HepG2 (cell line): ENCODE measurements around the gene SPRYD4. TPM values are rescaled to one million over a fixed set of nuclear protein-coding genes. Genes with fewer than 3 reads are reported as not detected.

ENCODE experiments used
- EED ChIP-seq: sonication (generic); formaldehyde crosslinking; IDR thresholded peaks from 2 replicates; pipeline ENCODE4 v1.5.0; 2020; ENCODE audit warnings: mild to moderate bottlenecking, missing genetic modification reagents
- JARID2 ChIP-seq: sonication (generic); formaldehyde crosslinking; IDR thresholded peaks from 2 replicates; pipeline ENCODE4 v1.8.1; 2023; ENCODE audit warnings: missing genetic modification reagents, inconsistent platforms; ENCODE audit not compliant: insufficient replicate concordance
- NCOA1 ChIP-seq: sonication (generic); formaldehyde crosslinking; IDR thresholded peaks from 2 replicates; pipeline ENCODE4 v1.9.0; 2021; ENCODE audit warnings: missing genetic modification reagents
- NFRKB ChIP-seq: fragments of 450-650 bp; IDR thresholded peaks from 2 replicates; pipeline ENCODE4 v1.6.1; 2017
- REL ChIP-seq: sonication (generic); formaldehyde crosslinking; conservative IDR thresholded peaks from 2 replicates; pipeline ENCODE4 v1.8.0; 2022; ENCODE audit warnings: mild to moderate bottlenecking, missing genetic modification reagents, moderate library complexity
- SETDB1 ChIP-seq: sonication (generic); formaldehyde crosslinking; IDR thresholded peaks from 2 replicates; pipeline ENCODE4 v1.5.1; 2020; ENCODE audit warnings: missing genetic modification reagents, mild to moderate bottlenecking, borderline replicate concordance
- SKI ChIP-seq: fragments of 450-650 bp; IDR thresholded peaks from one replicate; pipeline ENCODE4 v1.6.1; 2018; ENCODE audit warnings: mild to moderate bottlenecking; ENCODE audit not compliant: partially characterized antibody
- TARDBP ChIP-seq: sonication (generic); formaldehyde crosslinking; IDR thresholded peaks from 2 replicates; pipeline ENCODE4 v1.8.0; 2022; ENCODE audit warnings: mild to moderate bottlenecking, missing genetic modification reagents
- TEAD2 ChIP-seq: sonication (generic); formaldehyde crosslinking; IDR thresholded peaks from 2 replicates; pipeline ENCODE4 v1.9.0; 2021; ENCODE audit warnings: missing genetic modification reagents
- TRIM22 ChIP-seq: fragments of 450-650 bp; IDR thresholded peaks from 2 replicates; pipeline ENCODE4 v1.6.1; 2017
- ZNF281 ChIP-seq: sonication (generic); formaldehyde crosslinking; IDR thresholded peaks from 2 replicates; pipeline ENCODE4 v1.4.0; 2020; ENCODE audit warnings: missing genetic modification reagents, borderline replicate concordance
- ZNF850 ChIP-seq: sonication (generic); formaldehyde crosslinking; conservative IDR thresholded peaks from 2 replicates; pipeline ENCODE4 v1.9.0; 2021; ENCODE audit warnings: mild to moderate bottlenecking, missing genetic modification reagents
- ZSCAN30 ChIP-seq: sonication (generic); formaldehyde crosslinking; IDR thresholded peaks from 2 replicates; pipeline ENCODE4 v1.5.0; 2020; ENCODE audit warnings: mild to moderate bottlenecking, missing genetic modification reagents
- polyA plus RNA-seq, 8 experiments: library from polyadenylated mRNA; depleted of rRNA in 3 of 8; stranded (reverse) in 7 of 8; unstranded in 1 of 8; fragments of >200 nt; fragmentation: Illumina TruSeq in 4 of 8; extraction: Trizol in 4 of 8; gene quantifications; 2 replicates each; pipeline versions ENCODE4 v1.2.1 to v1.2.3, GENCODE V29; 2011 to 2016; ENCODE audit warnings: low read depth in 4 of 8, missing spikeins in 1 of 8, mixed read lengths in 1 of 8; ENCODE audit not compliant: insufficient read depth in 1 of 8
- total RNA-seq, 5 experiments: library from RNA; depleted of rRNA; stranded (reverse); fragments of >200 nt; fragmentation: Illumina TruSeq; extraction: Trizol; gene quantifications; 2 replicates each; pipeline ENCODE4 v1.2.3, GENCODE V29; 2016; ENCODE audit warnings: low read depth in 1 of 5
- TF ChIP-seq, protein P1 (sequence below): sonication (generic); formaldehyde crosslinking; IDR thresholded peaks from 2 replicates; pipeline ENCODE4 v1.9.0; 2022; ENCODE audit warnings: low read depth, missing genetic modification reagents
- TF ChIP-seq, protein P2 (sequence below): sonication (generic); formaldehyde crosslinking; IDR thresholded peaks from 2 replicates; pipeline ENCODE4 v1.5.0; 2020; ENCODE audit warnings: mild to moderate bottlenecking, missing genetic modification reagents
- TF ChIP-seq, protein P3 (sequence below): IDR thresholded peaks from 2 replicates; pipeline ENCODE4 v1.4.0; 2020; ENCODE audit warnings: mild to moderate bottlenecking, missing genetic modification reagents

SPRYD4 gene
- total and polyA plus RNA-seq, 2 of the 13 experiments (the other 11 are each of a cell fraction or from before 2014, with no cell fraction given) = 3.9 to 4.5 TPM

- no peak for TF ChIP-seq ZNF281
- TF ChIP-seq SKI = peak; percentile 74
- TF ChIP-seq, protein P1, sequence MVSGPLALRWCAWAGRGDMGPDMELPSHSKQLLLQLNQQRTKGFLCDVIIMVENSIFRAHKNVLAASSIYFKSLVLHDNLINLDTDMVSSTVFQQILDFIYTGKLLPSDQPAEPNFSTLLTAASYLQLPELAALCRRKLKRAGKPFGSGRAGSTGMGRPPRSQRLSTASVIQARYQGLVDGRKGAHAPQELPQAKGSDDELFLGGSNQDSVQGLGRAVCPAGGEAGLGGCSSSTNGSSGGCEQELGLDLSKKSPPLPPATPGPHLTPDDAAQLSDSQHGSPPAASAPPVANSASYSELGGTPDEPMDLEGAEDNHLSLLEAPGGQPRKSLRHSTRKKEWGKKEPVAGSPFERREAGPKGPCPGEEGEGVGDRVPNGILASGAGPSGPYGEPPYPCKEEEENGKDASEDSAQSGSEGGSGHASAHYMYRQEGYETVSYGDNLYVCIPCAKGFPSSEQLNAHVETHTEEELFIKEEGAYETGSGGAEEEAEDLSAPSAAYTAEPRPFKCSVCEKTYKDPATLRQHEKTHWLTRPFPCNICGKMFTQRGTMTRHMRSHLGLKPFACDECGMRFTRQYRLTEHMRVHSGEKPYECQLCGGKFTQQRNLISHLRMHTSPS (CRISPR knock-in tag) = peak; percentile 46; the same call in 1 of the 2 replicates
- no peak for TF ChIP-seq TEAD2 (CRISPR knock-in tag)
- TF ChIP-seq ZSCAN30 (CRISPR knock-in tag) = no peak
- TF ChIP-seq, protein P2, sequence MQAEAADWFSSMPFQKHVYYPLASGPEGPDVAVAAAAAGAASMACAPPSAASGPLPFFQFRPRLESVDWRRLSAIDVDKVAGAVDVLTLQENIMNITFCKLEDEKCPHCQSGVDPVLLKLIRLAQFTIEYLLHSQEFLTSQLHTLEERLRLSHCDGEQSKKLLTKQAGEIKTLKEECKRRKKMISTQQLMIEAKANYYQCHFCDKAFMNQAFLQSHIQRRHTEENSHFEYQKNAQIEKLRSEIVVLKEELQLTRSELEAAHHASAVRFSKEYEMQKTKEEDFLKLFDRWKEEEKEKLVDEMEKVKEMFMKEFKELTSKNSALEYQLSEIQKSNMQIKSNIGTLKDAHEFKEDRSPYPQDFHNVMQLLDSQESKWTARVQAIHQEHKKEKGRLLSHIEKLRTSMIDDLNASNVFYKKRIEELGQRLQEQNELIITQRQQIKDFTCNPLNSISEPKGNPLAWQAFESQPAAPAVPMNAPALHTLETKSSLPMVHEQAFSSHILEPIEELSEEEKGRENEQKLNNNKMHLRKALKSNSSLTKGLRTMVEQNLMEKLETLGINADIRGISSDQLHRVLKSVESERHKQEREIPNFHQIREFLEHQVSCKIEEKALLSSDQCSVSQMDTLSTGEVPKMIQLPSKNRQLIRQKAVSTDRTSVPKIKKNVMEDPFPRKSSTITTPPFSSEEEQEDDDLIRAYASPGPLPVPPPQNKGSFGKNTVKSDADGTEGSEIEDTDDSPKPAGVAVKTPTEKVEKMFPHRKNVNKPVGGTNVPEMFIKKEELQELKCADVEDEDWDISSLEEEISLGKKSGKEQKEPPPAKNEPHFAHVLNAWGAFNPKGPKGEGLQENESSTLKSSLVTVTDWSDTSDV (CRISPR knock-in tag) = peak; percentile 39; the same call in 1 of the 2 replicates
- peak; percentile 78 for TF ChIP-seq NFRKB
- peak; percentile 33 for TF ChIP-seq JARID2 (CRISPR knock-in tag)
- TF ChIP-seq TRIM22 = no peak
- TF ChIP-seq, protein P3, sequence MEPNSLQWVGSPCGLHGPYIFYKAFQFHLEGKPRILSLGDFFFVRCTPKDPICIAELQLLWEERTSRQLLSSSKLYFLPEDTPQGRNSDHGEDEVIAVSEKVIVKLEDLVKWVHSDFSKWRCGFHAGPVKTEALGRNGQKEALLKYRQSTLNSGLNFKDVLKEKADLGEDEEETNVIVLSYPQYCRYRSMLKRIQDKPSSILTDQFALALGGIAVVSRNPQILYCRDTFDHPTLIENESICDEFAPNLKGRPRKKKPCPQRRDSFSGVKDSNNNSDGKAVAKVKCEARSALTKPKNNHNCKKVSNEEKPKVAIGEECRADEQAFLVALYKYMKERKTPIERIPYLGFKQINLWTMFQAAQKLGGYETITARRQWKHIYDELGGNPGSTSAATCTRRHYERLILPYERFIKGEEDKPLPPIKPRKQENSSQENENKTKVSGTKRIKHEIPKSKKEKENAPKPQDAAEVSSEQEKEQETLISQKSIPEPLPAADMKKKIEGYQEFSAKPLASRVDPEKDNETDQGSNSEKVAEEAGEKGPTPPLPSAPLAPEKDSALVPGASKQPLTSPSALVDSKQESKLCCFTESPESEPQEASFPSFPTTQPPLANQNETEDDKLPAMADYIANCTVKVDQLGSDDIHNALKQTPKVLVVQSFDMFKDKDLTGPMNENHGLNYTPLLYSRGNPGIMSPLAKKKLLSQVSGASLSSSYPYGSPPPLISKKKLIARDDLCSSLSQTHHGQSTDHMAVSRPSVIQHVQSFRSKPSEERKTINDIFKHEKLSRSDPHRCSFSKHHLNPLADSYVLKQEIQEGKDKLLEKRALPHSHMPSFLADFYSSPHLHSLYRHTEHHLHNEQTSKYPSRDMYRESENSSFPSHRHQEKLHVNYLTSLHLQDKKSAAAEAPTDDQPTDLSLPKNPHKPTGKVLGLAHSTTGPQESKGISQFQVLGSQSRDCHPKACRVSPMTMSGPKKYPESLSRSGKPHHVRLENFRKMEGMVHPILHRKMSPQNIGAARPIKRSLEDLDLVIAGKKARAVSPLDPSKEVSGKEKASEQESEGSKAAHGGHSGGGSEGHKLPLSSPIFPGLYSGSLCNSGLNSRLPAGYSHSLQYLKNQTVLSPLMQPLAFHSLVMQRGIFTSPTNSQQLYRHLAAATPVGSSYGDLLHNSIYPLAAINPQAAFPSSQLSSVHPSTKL (CRISPR knock-in tag) = peak; percentile 73; the same call in 1 of the 2 replicates
- no peak for TF ChIP-seq ZNF850 (CRISPR knock-in tag)
- no peak; the same call in 1 of the 2 replicates for TF ChIP-seq REL
- TF ChIP-seq SETDB1 (CRISPR knock-in tag) = no peak
- TF ChIP-seq NCOA1 (CRISPR knock-in tag) = peak; percentile 49; the same call in 1 of the 2 replicates
- peak; percentile 89 for TF ChIP-seq TARDBP (CRISPR knock-in tag)
- TF ChIP-seq EED (CRISPR knock-in tag) = no peak
Observed at GRCh38 chr12:56468216-56469006, at the start of gene SPRYD4 (continued).
